KOPT-K1 (cell line): ENCODE measurements around the gene CCDC137.
A peak's percentile ranks its signal among the peaks of the same experiment; 100 is the strongest.

Experiments
- H3K27ac ChIP-seq: fragments of 200-600 bp; sonication (generic); 2 replicates; pipeline ENCODE4 v1.5.1; 2016; ENCODE audit warnings: antibody characterized with exemption, mild to moderate bottlenecking, low read depth, low read length; ENCODE audit not compliant: poor library complexity, severe bottlenecking
- H3K36me3 ChIP-seq: fragments of 200-600 bp; sonication (generic); 2 replicates; pipeline ENCODE4 v1.5.1; 2017; ENCODE audit warnings: antibody characterized with exemption, mild to moderate bottlenecking, low read length, moderate library complexity; ENCODE audit not compliant: insufficient read depth
- H3K9me3 ChIP-seq: fragments of 200-600 bp; sonication (generic); 2 replicates; pipeline ENCODE4 v1.5.1; 2017; ENCODE audit warnings: antibody characterized with exemption, low read length, mild to moderate bottlenecking; ENCODE audit not compliant: insufficient read depth, poor library complexity, severe bottlenecking

CCDC137 gene

GRCh38 chr17:81644976-81645952, 21.3 kb upstream of the CCDC137 start:
- no peak overlapping the region for H3K27ac ChIP-seq
- H3K9me3 ChIP-seq = peaks cover 13% of the 10 kb centered on the region
- no peaks in the 10 kb centered on the region for H3K36me3 ChIP-seq

DNA sequence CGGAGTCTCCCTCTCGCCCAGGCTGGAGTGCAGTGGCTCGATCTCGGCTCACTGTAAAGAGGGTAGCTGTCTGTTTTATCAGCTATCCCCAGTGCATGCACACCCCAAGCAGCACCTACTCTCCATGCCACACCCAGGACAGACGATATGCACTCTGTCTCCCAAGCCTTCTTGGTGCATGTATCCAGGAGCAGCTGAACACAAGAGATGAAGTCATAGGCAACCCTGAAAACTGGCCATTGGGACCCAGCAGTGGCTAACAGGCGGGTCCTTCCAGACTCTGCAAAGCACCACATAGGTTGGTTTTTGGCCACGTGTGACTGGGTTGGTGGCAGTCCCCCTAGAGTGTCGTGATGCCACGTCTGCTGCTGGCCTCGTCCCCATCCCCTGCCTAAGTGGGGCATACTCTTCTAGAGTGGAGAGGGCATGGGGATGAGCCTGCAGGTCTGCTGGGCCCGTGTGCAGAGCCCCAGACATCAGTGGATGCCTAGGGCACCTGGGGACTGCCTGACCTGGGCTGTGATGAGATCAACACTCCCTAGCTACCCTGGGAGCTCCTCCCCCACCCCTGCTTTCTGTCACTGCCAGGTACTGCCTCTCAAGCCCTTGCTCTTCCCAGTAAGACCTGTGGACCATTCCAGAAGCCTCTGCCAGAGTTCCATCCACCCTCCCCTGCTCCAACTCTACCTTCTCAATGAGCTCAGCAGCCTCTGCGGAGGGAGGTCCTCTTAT, 19.5 kb upstream of the CCDC137 start:
- H3K27ac ChIP-seq = no peak overlapping the region
- H3K9me3 ChIP-seq = peaks cover 13% of the 10 kb centered on the region
- H3K36me3 ChIP-seq = no peaks in the 10 kb centered on the region

- Histone ChIP-seq H3K27ac (no peak overlapping the region), H3K9me3 (peaks cover 13% of the 10 kb centered on the region), H3K36me3 (no peaks in the 10 kb centered on the region)
Observed at GRCh38 chr17:81647640-81648012, 18.9 kb upstream of the CCDC137 start.

GRCh38 chr17:81648013-81648706, 18.4 kb upstream of the CCDC137 start:
- Histone ChIP-seq H3K27ac (no peak overlapping the region), H3K36me3 (no peaks in the 10 kb centered on the region), H3K9me3 (peaks cover 13% of the 10 kb centered on the region)

GRCh38 chr17:81648707-81649085, 17.8 kb upstream of the CCDC137 start:
- no peak overlapping the region for H3K27ac ChIP-seq
- H3K9me3 ChIP-seq = peaks cover 13% of the 10 kb centered on the region
- H3K36me3 ChIP-seq = no peaks in the 10 kb centered on the region

DNA sequence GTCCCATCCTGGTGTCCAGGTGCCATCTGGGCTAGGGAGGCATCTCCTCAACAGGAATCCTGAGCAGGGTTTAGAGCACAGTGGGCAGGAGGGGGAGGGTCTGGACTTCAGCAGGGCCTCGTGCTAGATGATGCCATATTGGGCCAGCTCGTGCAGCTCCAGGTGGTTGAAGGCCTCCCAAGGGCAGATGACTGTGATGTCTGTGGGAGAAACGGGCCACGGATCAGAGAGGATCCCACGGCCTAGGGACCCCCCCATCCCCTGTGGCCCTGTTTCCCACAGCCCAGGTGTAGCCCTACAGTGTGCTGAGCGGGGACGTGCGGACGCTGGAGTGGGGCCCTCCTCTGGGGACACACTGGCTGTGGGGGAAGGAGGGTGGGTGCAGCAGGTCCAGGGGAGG, 15.6 kb upstream of the CCDC137 start:
- H3K27ac ChIP-seq = no peak overlapping the region
- no peaks in the 10 kb centered on the region for H3K36me3 ChIP-seq
- peaks cover 13% of the 10 kb centered on the region for H3K9me3 ChIP-seq

DNA sequence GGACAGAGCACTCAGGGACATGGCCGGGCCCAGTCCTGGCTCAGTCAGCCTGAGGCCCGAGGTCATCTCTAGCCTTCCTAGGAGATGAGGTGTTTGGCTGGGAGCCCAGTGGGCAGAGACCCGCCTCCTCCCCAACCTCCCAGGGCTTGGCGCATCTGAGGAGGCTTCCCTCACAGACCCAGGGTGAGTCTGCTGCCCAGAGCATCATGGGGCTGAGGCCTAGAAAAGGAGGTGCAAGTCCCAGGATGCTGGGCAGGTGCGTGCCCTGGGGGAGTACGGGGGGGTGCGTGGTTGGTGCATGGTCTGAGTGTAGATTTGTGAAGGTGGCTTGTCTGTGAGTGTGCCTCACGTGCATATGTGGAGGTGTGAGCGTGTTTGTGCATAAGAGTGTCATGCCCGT, 14.8 kb upstream of the CCDC137 start:
- Histone ChIP-seq H3K36me3 (no peaks in the 10 kb centered on the region), H3K9me3 (peaks cover 13% of the 10 kb centered on the region), H3K27ac (no peak overlapping the region)

- Histone ChIP-seq H3K27ac (peak overlapping the region; percentile 65), H3K9me3 (peaks cover 13% of the 10 kb centered on the region), H3K36me3 (no peaks in the 10 kb centered on the region)
Observed at GRCh38 chr17:81652906-81653771, 13.4 kb upstream of the CCDC137 start.

DNA sequence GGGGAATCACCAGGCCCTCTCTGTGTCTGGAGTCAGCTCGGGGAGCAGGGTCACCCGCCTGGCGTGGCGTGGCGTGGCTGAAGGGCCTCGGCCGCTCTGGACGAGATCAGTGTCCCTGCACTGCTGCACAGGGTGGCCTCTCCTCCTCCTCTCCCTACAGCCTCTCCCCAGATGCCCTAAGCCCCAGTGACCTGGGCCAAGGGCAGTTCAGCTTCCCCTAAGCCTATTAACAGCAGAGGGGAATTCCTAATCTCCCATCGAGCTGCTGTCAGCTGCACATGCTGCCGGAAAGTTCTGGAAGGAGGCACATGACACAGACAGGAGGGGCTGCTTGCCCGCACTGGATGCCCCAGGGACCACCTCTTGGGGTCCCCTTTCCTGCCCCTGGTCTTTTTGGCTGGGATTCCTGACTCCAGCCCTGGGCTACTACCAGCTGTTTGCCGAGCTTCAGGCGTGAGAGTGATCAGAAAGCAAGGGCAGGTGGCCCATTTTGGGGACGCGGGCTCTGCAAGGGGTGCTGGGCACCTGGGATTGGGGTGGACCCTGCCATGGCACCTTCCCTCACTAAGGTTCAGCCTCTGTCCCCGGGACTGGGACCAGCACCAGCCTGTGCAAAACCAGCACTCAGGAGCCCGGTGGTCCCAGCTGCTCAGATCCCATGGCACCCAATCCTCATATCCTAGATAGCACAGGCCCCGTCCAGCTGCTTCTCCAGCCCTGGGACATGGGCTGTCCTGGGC, 11.0 kb upstream of the CCDC137 start:
- Histone ChIP-seq H3K36me3 (no peaks in the 10 kb centered on the region), H3K9me3 (no peaks in the 10 kb centered on the region), H3K27ac (peak overlapping the region; percentile 16)

- Histone ChIP-seq H3K36me3 (no peaks in the 10 kb centered on the region), H3K27ac (peak within 1 kb of the TSS; percentile 16), H3K9me3 (no peaks in the 10 kb centered on the region)
Observed at GRCh38 chr17:81656118-81656743, 10.3 kb upstream of the CCDC137 start, which contains the start of gene PDE6G. Gene PDE6G (minus strand): TSS chr17:81656542. CDS start chr17:81653305, 3,237 bp downstream.

GRCh38 chr17:81656835-81657234, 9.7 kb upstream of the CCDC137 start:
- Histone ChIP-seq H3K9me3 (no peaks in the 10 kb centered on the region), H3K36me3 (no peaks in the 10 kb centered on the region), H3K27ac (peak overlapping the region; percentile 16)

DNA sequence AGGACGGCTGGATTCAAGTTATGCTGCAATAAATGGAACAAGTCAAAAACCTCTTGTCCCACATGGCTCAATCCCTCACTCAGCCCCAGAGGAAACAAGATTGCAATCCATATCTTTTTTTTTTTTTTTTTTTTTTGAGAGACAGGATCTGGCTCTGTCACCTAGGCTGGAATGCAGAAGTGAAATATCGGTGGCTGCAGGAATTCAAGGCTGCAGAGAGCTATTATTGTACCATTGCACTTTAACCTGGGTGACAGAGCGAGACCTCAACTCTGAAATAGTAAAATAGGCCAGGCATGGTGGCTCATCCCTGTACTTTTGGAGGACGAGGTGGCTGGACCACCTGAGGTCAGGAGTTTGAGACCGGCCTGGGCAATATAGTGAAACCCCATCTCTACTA, 7.5 kb upstream of the CCDC137 start:
- Histone ChIP-seq H3K36me3 (peaks cover under 1% of the 10 kb centered on the region; the same call in 1 of the 2 replicates), H3K27ac (no peak overlapping the region), H3K9me3 (no peaks in the 10 kb centered on the region)

DNA sequence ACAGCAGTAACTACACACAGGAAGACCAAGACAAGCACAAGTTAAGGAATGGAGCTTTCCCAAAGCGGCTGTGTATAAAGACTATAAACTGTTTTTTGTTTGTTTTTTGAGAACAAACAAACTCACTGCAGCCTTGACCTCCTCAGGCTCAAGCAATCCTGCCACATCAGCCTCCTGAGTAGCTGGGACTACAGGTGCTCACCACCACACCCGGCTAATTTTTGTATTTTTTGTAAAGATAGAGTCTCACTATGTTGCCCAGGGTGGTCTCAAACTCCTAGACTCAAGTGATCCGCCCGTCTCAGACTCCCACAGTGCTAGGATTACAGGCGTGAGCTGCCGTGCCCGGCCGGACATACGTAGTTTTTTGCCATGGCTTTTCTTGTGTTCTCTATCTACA, 6.1 kb upstream of the CCDC137 start:
- H3K9me3 ChIP-seq = no peaks in the 10 kb centered on the region
- peaks cover 14% of the 10 kb centered on the region for H3K36me3 ChIP-seq
- no peak overlapping the region for H3K27ac ChIP-seq
